ENCODE data around the gene P2RY11. TPM values are rescaled to one million over a fixed set of nuclear protein-coding genes. Genes with fewer than 3 reads are reported as not detected.

The P2RY11 gene
- total RNA-seq, 2 experiments from 2014 or later, result 57.8 to 64.0 TPM

DNA sequence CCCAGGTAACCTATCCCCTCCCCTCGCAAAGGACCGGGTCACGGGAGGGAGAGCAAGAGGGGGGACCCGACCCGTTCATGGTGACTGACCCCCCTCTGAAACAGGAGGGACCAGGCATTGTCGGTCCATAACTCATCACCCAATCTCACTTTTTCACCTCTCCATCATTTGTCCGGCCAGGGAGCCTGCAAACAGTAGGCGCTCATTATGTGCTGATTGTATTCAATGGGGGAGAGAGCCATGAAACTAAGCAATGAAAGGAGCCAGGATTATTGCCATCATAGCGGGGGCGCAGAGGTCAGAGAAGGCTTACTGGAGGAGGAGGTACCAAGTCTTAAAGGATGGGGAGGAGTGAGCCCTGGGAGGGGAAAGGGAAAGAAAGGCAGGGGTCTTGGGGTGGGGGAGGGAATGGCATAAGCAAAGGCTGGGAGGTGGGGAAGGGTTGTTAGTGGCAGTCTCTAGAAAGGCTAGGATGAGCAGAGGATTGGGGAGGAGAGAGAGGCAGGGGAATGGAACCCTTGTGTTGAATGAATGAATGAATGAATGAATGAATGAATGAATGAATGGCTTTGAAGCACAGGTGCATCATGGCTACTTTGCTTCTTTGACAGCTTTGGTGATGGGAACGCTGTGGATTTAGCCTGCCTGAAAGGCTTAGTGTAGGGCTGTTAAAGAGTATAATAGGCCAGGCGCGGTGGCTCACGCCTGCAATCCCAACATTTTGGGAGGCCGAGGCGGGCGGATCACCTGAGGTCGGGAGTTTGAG, 24.0 kb upstream of the P2RY11 start:
- DNase-seq, result no peak
- no peaks in the 10 kb centered on the region for H3K9me3 Mint-ChIP-seq
- H3K4me1 Mint-ChIP-seq, result peaks cover 13% of the 10 kb centered on the region
- H3K27me3 Mint-ChIP-seq, result no peaks in the 10 kb centered on the region
- peak overlapping the region; percentile 80 for H3K27ac Mint-ChIP-seq
- peaks cover 28% of the 10 kb centered on the region for H3K36me3 Mint-ChIP-seq
- H3K4me3 Mint-ChIP-seq, result peak overlapping the region; percentile 83

DNA sequence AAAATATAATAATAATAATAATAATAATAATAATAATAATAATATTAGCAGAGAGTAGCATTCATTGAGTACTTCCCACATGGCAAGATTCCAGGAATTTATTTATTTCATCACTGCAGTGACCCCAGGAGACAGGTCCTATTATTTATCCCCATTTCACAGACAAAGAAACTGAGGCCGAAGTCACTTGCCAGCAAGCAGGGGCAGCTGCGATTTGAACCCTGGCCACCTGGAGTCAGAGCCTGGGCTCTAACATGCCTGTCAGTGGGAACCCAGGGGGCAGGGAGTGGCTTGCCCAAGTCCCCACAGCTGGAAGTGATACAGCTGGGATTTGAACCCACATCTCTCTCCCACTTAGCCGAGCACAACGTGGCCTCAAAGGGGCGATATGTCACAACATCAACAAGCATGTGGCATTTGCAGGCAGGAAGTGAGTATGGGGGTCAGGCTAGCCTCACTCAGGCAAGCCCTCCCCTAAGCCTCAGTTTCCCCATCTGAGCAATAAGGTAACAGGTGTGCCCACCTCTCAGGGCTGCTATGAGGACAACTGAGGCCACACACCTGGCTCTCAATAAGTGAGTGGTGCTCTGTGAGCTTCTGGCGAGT, 22.4 kb upstream of the P2RY11 start:
- H3K9me3 Mint-ChIP-seq, result no peaks in the 10 kb centered on the region
- H3K27me3 Mint-ChIP-seq, result no peaks in the 10 kb centered on the region
- no peak for DNase-seq
- H3K4me3 Mint-ChIP-seq, result no peak overlapping the region
- H3K4me1 Mint-ChIP-seq, result peaks cover 13% of the 10 kb centered on the region
- no peak overlapping the region for H3K27ac Mint-ChIP-seq
- H3K36me3 Mint-ChIP-seq, result peaks cover 41% of the 10 kb centered on the region

DNA sequence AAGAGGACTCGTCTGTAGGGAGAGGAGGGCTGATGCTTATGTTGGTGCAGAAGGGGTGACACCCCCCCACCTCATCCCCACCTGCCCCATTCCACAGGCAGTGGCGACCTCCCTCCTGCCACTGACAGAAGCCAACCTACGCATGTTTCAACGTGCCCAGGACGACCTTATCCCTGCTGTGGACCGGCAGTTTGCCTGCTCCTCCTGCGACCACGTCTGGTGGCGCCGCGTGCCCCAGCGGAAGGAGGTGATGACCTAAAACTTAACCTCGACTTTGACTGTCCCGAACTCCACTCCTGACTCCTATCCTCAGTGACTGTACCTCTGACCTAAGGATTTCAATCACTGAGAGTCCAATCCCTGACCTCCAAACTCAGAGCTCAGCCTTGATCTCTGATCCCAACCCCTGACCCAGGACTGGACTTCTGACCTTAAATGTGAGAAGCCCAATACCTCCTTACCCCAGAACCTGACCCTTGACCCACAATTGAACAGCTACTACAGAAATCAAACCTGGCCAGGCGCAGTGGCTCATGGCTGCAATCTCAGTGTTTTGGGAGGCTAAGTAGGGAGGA, 21.6 kb upstream of the P2RY11 start:
- no peaks in the 10 kb centered on the region for H3K9me3 Mint-ChIP-seq

DNA sequence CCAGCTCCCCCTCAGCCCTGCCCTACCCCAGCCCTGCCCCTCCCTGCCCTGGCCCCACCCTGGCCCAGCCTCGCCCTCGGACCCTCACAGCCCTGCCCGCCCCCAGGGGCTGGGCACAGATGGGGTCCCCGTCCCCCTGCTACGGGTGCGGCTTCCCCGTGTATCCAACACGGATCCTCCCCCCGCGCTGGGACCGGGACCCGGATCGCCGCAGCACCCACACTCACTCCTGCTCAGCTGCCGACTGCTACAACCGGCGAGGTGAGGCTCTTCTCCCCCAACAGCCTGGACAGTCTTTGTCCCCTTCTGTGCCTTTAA, 20.2 kb upstream of the P2RY11 start:
- Mint-ChIP-seq H3K27ac (peak overlapping the region; percentile 38), H3K4me1 (peaks cover 10% of the 10 kb centered on the region), H3K27me3 (no peaks in the 10 kb centered on the region), H3K9me3 (peaks cover 3% of the 10 kb centered on the region), H3K4me3 (peak overlapping the region; percentile 22), H3K36me3 (peaks cover 53% of the 10 kb centered on the region)
- DNase-seq, result no peak

More for the DNA sequence above, 21.6 kb upstream of the P2RY11 start:
- Mint-ChIP-seq H3K4me1 (peaks cover 13% of the 10 kb centered on the region), H3K27ac (peak overlapping the region; percentile 58), H3K36me3 (peaks cover 48% of the 10 kb centered on the region), H3K4me3 (no peak overlapping the region), H3K27me3 (no peaks in the 10 kb centered on the region)
- DNase-seq, result no peak

DNA sequence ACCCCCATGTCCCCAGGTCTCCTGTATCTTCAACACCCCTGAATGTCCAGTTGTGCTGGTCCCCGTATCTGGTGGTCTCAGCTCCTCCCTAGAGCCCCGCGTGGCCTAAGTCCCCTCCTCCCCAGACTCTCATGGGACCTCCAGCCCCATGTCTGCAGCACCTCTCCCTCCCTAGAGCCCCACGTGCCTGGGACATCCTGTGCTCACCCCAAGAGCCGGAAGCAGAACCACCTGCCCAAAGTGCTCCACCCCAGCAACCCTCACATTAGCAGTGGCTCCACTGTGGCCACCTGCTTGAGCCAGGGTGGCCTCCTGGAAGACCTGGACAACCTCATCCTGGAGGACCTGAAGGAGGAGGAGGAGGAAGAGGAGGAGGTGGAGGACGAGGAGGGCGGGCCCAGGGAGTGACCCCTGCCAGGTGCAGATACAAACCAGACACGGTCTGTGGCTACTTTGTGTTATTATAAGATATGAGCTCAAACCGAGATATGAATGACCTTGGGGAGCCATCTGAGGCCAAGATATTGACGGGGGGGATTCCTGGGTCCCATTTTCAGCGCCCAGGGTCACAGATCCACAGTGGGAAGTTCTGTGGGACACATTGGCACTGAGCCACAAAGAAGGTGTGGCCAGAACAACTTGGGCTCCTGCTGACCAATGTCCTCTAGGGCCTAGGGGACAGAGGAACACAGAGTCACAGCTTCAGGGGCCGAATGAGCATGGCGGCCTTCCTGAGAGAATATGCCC, 19.4 kb upstream of the P2RY11 start:
- no peaks in the 10 kb centered on the region for H3K27me3 Mint-ChIP-seq
- H3K4me3 Mint-ChIP-seq, result no peak overlapping the region
- peaks cover 3% of the 10 kb centered on the region for H3K9me3 Mint-ChIP-seq
- H3K27ac Mint-ChIP-seq, result peak overlapping the region; percentile 38
- no peak for DNase-seq
- H3K36me3 Mint-ChIP-seq, result peaks cover 52% of the 10 kb centered on the region
- peaks cover 9% of the 10 kb centered on the region for H3K4me1 Mint-ChIP-seq

DNA sequence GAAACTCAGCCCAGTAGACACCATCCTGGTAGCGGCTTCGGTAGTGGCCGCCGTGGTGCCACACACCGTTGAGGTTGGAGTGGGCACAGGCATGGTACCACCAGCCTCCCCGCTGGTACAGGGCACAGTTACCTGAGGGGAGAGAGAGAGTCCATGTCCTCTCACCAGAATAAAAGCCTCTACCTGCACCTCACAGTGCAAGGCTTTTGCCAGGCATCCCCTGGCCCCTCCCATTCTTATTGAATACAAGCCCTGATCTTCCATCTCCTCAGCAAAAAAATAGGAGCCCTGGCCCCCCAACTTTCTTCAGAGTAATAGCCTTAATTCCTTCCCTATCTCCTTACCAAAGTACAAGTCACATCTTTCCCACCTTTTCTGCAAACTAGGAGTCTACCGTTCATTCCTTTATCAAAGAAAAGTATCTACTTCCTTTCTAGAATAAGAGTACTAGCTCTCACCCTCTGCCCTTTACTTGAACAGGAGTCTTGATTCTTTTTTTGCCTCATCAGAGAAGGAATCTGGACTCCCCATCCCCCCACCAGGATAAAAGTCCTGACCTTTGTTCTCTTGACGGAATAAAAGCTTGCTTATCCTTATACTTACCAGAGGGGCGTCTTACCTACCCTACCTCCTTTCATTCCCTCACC, 18.7 kb upstream of the P2RY11 start:
- H3K4me3 Mint-ChIP-seq, result no peak overlapping the region
- peaks cover 45% of the 10 kb centered on the region for H3K36me3 Mint-ChIP-seq
- no peaks in the 10 kb centered on the region for H3K27me3 Mint-ChIP-seq
- no peak overlapping the region for H3K27ac Mint-ChIP-seq
- peaks cover 2% of the 10 kb centered on the region for H3K4me1 Mint-ChIP-seq
- H3K9me3 Mint-ChIP-seq, result peaks cover 3% of the 10 kb centered on the region
- no peak for DNase-seq

DNA sequence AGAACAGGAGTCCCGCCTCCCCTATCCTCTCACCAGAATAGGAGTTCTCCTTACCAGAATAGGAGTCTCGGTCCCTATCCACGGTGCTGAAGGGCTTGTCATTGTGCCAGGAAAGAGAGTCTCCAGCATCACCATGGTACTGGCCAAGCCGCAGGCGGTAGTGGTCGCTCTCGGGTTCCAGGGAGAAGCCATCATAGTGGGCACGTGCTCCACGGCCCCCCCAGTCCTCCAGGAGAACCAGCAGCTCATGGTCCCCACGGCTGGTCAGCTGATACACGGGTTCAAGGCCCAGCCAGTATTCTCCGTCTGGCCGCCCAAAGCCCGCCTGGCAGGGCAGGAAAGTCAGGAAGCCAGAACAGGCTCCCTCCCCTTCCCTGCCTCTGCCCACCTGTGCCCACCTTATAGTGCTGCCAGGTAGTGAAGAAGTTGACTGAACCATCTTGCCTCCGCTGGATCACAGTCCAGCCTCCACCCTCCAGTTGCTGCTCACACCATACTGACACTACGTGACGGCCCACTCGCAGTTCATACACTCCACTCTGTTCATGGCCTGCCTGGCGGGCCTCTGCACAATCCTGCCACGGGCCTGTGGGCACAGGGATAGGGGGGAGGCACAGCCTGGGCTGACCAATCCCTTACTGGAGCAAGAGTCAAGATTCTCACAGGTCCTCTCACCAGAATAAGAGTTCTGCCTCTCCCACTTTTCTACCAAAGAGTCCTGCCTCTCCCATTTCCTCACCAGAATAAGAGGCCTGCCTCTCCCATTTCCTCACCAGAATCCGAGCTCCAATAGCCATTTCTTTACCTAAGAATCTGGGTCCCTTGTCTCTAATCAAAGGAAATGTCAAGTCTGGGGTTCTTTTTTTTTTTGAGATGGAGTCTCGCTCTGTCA, 18.0 kb upstream of the P2RY11 start:
- Mint-ChIP-seq H3K9me3 (peaks cover 3% of the 10 kb centered on the region), H3K4me1 (peaks cover 7% of the 10 kb centered on the region), H3K27ac (no peak overlapping the region), H3K36me3 (peaks cover 43% of the 10 kb centered on the region), H3K27me3 (no peaks in the 10 kb centered on the region), H3K4me3 (no peak overlapping the region)
- DNase-seq, result no peak

DNA sequence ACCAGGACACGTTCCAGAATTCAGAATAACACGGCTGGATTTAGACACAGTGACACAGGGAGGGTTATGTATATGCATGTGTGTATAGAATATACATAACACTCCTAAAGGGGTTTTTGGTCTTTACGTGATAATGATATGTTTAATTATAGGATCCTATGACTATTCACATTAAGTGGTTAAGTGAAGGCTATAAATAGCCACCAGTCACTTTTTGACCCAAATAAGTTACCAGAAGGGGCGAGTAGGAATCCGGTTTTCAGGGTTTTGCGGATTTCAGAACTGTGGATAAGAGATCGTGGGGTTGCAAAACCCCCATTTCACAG, 15.9 kb upstream of the P2RY11 start:
- Mint-ChIP-seq H3K4me3 (no peak overlapping the region), H3K27ac (peak overlapping the region; percentile 38), H3K36me3 (peaks cover 36% of the 10 kb centered on the region)

DNA sequence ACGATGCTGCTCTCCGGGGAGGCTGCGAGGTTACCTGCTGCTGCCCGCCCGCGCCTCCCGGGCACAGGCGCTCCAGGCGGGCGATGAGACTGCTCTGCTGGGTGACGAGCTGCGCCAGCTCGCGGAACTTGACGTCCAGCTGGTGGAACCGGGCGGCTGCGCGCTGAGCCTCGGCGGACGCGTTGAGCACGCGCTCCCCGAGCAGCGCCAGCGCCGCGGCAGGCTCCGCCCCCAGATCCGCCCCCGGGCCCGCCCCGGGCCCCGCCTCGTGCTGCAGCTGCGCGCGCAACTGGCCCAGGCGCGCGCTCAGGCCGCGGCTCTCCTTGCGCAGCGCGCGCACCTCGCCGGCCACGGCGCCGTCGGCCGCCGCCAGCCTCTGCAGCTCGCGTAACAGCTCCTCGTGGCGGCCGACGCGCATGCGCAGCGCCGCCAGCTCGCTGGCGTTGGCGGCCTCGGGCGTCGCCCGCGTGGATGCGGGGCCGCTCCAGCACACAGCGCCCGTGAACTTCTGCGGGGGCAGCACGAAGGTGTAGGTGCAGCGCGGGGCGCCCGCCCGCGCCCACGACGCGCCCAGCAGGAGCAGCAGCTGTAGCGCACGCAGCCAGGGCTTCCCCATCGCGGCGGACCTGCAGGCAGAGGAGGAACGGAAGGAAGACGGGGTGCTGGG, 15.4 kb upstream of the P2RY11 start:
- peaks cover 36% of the 10 kb centered on the region for H3K36me3 Mint-ChIP-seq
- peaks cover 3% of the 10 kb centered on the region for H3K9me3 Mint-ChIP-seq
- no peaks in the 10 kb centered on the region for H3K27me3 Mint-ChIP-seq
- DNase-seq, result peak; percentile 95
- H3K4me1 Mint-ChIP-seq, result peaks cover 20% of the 10 kb centered on the region
- peak overlapping the region; percentile 75 for H3K27ac Mint-ChIP-seq
- H3K4me3 Mint-ChIP-seq, result peak overlapping the region; percentile 57

More for the DNA sequence above, 15.9 kb upstream of the P2RY11 start:
- Mint-ChIP-seq H3K4me1 (peaks cover 20% of the 10 kb centered on the region), H3K27me3 (no peaks in the 10 kb centered on the region), H3K9me3 (peaks cover 3% of the 10 kb centered on the region)
- no peak for DNase-seq

DNA sequence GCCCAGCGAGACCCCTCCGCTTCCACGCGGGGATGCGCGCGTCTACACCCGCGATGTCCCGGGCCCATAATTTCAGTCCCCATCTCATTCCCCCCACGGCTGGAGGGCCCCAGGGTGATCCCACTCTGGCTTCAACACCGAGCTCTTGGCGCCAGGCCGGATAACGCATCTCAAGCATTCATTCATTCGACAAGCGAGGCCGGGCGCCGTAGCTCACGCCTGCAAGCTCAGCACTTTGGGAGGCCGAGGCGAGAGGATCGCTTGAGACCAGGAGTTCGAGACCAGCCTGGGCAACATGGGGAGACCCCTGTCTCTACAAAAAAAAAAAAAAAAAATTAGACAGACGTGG, 14.9 kb upstream of the P2RY11 start:
- Mint-ChIP-seq H3K36me3 (peaks cover 35% of the 10 kb centered on the region), H3K9me3 (peaks cover 3% of the 10 kb centered on the region), H3K4me3 (peak overlapping the region; percentile 57), H3K27me3 (no peaks in the 10 kb centered on the region), H3K27ac (peak overlapping the region; percentile 75), H3K4me1 (peaks cover 20% of the 10 kb centered on the region)
- no peak for DNase-seq

DNA sequence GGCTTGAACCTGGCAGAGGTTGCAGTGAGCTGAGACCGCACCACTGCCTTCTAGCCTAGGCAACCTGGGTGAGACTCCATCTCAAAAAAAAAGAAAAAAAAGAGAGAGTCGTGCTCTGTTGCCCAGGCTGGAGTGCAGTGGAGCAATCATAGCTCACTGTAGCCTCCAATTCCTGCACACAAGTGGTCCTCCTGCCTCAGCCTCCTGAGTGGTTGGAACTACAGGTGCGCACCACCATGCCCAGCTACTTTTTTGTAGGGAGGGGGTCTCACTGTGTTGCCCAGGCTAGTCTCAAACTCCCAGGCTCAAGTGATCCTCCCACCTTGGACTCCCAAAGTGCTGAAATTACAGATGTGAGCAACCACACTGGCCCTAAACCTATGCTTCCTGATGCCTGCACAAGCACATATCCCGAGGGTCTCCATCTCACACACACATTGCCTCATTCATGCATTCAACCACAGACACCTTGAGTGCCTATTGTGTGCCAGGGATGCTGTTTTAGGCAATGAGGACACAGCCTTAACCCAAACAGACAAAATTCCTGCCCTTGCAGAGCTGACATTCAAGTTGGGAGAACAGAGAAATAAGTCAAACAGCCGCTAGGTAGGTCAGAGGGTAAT, 11.2 kb upstream of the P2RY11 start:
- Mint-ChIP-seq H3K36me3 (peaks cover 8% of the 10 kb centered on the region), H3K27me3 (no peaks in the 10 kb centered on the region), H3K27ac (peak overlapping the region; percentile 62), H3K4me3 (no peak overlapping the region), H3K4me1 (peaks cover 42% of the 10 kb centered on the region), H3K9me3 (peaks cover 3% of the 10 kb centered on the region)
- DNase-seq, result no peak

DNA sequence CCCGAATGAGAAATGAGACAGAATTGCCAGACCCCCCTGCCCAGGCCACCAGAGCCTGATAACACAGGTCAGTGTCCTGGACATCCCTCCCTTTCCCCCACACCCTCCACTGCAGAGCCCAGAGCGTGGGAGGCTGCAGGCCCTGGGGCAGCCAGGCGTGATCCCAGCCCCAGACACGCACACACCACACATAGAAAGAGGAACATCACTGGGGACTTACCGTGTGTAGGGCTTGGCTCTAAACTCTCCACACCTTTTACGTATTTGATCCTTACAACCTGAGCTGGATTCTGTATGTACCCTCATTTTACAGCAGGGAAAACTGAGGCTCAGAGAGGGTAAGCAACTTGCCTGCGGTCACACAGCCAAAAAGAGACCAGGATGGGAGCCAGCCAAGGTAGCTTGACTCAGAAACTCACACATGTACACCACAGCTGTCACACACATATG, 8.7 kb upstream of the P2RY11 start:
- Mint-ChIP-seq H3K4me1 (peaks cover 52% of the 10 kb centered on the region), H3K9me3 (no peaks in the 10 kb centered on the region), H3K27me3 (no peaks in the 10 kb centered on the region), H3K36me3 (peaks cover 16% of the 10 kb centered on the region), H3K27ac (peak overlapping the region; percentile 98), H3K4me3 (peak overlapping the region; percentile 69)
- DNase-seq, result no peak

DNA sequence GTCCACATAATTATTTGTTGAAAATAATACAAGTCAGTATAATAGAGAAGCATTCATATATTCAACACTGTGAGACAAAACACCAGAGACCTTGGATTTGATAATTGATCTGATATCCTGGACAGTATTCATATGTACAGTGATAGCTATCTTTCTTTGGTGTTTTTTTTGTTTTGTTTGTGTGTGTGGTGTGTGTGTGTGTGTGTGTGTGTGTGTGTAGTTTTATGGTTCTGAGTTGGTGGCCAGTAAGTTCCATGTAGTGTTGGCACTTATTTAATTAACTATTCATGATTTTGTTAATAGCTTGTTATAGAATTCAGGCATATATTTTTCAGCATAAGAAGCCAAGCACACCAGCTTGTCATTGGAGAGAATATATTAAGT, 7.4 kb upstream of the P2RY11 start:
- H3K27ac Mint-ChIP-seq, result peak overlapping the region; percentile 100
- DNase-seq, result no peak
- peak overlapping the region; percentile 91 for H3K4me3 Mint-ChIP-seq
- H3K9me3 Mint-ChIP-seq, result no peaks in the 10 kb centered on the region
- H3K4me1 Mint-ChIP-seq, result peaks cover 44% of the 10 kb centered on the region
- no peaks in the 10 kb centered on the region for H3K27me3 Mint-ChIP-seq
- peaks cover 25% of the 10 kb centered on the region for H3K36me3 Mint-ChIP-seq
